HG03432 (cell line): Measurements from ENCODE around the gene CTPS2.
"Not testable (repeated sequence)": the region's sequence is repeated elsewhere in the genome, so short reads cannot be mapped to it uniquely, and the experiment has no call there.

Experiments
- ATAC-seq: cut with Tn5 transposase; IDR thresholded peaks from one replicate; pipeline ENCODE4 v1.9.1; 2021; ENCODE audit warnings: mild to moderate bottlenecking, moderate library complexity; ENCODE audit not compliant: unreplicated experiment

CTPS2 gene

DNA sequence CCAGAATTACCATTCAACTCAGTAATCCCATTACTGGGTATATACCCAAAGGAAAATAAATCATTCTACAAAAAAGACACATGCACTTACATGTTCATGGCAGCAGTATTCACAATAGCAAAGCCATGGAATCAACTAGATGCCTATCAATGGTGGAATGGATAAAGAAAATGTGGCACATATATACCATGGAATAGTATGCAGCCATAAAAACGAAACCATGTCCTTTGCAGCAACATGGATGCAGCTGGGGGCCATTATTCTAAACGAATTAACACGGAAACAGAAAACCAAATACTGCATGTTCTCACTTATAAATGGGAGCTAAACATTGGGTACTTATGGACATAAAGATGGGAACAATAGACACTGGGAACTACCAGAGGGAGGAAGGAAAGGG, 101.8 kb downstream of the CTPS2 start:
- ATAC-seq: not testable (repeated sequence)

GRCh38 chrX:16610121-16610621, 102.3 kb downstream of the CTPS2 start:
- no peak for ATAC-seq

GRCh38 chrX:16606142-16606720, 106.2 kb downstream of the CTPS2 start:
- ATAC-seq: no peak

DNA sequence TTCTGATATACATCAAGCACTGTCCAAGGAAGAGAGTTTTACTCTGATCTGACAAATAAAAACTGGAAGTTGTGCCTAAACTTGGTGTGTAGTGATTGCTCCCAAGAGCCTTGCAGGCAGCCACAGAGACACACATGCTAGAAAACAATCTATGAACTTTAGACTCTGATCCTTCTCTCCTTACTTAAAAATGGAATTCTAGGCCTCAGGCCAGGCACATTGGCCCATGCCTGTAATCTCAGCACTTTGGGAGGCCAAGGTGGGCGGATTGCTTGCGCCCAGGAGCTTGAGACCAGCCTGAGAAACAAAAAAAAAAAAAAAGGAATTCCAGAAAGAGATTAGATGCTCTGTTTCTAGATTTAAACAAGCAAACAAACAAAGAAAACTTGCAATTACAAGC, 108.1 kb downstream of the CTPS2 start:
- no peak for ATAC-seq

DNA sequence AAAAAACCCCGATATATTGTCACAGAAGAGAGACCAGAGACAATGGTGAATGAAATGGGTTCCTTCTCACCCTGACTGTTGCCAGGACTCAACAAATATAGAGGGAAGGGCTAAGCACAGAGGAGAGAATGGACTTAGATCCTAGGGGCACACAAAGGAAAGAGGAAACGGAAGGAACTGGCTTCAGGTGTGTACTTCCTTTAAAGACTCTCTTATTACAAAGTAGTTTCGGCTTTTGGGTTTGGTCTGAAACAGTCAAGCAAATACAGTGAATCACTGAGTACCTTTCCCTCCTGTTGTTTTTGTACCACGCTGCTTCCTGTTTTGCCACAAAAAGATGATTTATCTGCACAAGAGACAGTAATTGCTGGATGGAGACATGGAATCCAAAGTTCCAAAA, 108.6 kb downstream of the CTPS2 start:
- ATAC-seq: no peak

DNA sequence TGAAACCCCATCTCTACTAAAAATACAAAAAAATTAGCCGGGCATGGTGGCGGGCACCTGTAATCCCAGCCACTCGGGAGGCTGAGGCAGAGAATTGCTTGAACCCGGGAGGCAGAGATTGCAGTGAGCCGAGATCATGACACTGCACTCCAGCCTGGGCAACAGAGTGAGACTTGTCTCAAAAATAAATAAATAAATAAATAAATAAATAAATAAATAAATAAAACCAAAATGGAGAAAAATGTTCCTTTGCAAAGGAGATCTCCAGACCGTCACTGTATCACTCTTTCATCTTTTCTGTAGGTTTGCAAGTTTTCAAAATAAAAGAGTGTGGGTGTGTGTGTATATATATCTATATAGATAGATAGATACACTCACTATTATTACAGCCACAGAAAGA, 109.2 kb downstream of the CTPS2 start:
- ATAC-seq: not testable (repeated sequence)

GRCh38 chrX:16601885-16602284, 110.6 kb downstream of the CTPS2 start:
- no peak for ATAC-seq

DNA sequence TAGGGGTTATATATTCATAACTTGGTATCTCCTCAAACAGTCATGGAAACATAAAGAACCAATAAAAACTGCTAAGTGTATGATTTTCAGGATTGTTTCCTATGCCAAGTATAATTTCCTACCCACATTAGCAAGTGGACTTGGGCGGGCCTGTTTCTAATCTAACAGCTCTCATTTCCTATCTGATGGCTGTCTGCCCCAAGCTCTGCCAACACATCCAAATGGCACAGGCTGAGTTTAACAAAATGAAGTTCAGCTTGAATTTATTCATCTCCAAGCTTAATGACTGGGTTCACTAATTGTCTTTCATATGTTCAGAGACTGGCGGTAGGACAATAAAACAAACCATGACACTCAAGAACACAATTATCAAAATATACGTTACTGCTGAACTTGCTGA, 118.0 kb downstream of the CTPS2 start:
- no peak for ATAC-seq

DNA sequence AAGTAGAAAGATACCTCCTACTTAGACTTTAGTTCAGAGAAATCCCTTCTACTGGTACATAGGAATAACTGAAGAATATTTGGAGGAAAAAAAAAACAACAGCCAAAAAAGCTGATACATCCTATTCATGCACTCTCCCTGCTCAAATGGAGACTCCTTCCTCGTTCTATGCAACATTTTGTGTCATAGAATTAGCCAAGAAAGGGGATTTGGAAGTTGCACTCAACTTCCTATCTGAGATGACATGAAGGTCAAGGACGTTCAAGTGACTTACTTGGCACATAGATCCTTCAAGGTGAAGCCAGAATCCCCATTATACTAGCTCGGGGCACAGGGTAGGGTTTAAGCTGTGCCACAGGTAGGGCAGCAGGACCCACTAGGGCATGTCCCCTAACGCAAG, 118.7 kb downstream of the CTPS2 start:
- ATAC-seq: no peak

GRCh38 chrX:16592194-16592770, 120.2 kb downstream of the CTPS2 start:
- no peak for ATAC-seq

- no peak for ATAC-seq
Observed at GRCh38 chrX:16589826-16590225, 122.6 kb downstream of the CTPS2 start.

- no peak for ATAC-seq
Observed at GRCh38 chrX:16589211-16589610, 123.3 kb downstream of the CTPS2 start.

- no peak for ATAC-seq
Observed at GRCh38 chrX:16588266-16588665, 124.2 kb downstream of the CTPS2 start.

DNA sequence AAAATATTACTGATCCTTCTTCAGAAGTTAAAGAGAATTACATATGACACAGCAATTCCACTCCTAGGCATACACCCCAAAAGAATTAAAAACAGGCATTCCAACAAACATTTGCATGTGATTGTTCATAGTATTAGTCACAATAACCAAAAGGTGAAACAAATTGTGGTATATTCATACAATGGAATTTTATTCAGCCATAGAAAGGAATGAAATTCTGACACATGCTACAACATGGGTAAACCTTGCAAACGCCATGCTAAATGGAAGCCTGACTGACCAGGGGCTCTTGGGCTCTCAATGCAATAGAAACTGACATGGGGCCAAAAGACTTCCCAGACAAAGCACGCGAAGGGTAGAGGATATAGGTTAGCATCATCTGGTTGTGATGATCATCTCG, 124.6 kb downstream of the CTPS2 start:
- no peak for ATAC-seq

DNA sequence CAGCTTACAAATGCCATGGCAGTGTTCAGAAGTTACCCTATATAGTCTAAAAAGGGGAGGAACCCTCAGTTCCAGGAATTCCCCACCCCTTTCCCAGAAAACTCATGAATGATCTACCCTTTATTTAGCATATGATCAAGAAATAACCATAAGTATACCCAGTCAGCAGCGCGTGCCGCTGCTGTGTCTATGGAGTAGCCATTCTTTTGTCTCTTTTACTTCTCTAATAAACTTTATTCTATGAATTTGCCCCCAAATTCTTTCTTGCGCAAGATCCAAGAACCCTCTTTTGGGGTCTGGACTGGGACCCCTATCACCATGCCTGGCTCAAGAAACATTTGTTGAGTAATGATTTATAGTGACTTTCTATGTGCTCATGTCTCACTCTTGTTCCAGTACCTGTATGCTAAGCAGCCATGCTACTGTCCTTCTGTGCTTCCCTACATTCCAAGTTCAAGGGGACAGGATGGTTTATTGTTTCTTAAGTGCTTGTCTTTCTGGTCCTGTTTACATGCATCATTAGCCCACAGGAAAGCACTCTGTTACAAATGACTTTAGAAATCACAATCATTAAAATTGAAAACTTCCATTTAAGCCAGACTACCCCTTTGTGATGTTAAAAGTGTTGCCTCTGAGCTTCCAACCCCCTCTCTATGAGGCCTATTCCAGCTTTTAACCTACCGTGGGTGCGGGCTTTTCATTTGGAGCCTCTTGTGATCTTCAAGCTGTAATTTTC, 125.9 kb downstream of the CTPS2 start:
- ATAC-seq: no peak

DNA sequence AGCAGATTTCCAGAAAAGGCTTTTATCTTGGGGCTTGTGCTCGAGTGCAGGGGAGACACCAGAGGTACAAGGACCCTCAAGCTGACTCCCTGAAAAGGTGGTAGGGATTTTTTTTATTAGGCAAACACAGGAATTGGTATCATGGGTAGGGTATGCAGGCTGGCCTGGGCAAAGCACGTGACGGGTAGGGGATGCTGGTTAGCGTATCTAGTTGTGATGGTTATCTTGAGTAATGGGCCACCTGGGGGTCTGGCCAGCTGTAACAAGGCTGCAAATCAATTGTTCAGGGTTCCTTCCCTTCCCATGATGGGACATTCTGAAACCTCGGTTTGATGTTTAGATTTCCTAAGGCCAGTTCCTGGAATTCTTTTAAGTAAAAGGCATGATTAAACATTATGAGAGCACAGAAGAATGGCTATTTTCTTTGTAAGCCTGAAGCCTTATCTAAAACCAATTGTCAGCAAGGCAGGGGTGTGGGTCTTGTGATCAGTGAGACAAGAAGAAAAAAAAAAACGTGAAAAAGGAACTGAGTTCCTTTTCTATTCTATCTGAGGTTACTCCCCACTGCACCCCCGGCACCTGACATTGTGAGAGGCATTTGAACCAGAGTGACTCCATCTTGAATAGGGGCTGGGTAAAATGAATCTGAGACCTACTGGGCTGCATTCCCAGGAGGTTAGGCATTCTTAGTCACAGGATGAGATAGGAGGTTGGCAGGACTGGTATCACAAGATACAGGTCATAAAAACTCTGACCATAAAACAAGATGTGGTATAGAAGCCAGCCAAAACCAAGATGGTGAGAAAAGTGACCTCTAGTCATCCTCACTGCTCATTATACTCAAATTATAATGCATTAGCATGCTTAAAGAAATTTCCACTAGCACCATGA, 126.7 kb downstream of the CTPS2 start:
- no peak for ATAC-seq

DNA sequence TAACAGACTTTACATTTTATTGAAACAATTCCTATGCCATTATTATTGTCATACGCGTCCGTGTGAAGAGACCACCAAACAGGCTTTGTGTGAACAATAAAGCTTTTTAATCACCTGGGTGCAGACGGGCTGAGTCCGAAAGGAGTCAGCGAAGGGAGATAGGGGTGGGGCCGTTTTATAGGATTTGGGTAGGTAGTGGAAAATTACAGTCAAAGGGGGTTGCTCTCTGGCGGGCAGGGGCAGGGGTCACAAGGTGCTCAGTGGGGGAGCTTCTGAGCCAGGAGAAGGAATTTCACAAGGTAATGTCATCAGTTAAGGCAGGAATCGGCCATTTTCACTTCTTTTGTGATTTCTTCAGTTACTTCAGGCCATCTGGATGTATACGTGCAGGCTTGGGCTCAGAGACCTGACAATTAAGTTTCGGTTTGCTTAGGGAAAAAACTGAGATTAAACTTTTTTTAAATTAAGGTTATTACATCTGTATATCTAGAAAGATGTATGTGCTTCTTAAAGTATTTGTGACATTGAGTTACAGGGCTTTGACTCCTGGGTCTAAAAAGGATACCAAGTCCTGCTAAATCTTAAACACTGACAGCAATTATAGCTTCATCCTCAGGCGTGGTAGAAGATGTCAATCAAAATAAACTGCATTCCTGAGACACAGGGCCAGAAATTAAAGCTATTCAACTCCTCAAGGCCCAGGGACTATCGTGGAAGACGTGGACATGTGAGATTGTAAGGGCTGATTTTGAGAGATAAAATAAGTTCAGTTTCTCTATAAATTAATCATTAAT, 132.3 kb downstream of the CTPS2 start:
- ATAC-seq: not testable (repeated sequence)

- no peak for ATAC-seq
Observed at GRCh38 chrX:16579517-16579916, 133.0 kb downstream of the CTPS2 start.

- no peak for ATAC-seq
Observed at GRCh38 chrX:16578218-16578617, 134.3 kb downstream of the CTPS2 start.

- no peak for ATAC-seq
Observed at GRCh38 chrX:16577483-16578029, 134.9 kb downstream of the CTPS2 start.
